H1 (cell line): ENCODE results near the gene METTL8.

Source experiments
- BACH1 ChIP-seq: IDR thresholded peaks from 2 replicates; pipeline ENCODE4 v1.6.1; 2012; ENCODE audit warnings: low read length, improper control_type of control experiment
- BCL11A ChIP-seq, 2 experiments: IDR thresholded peaks; one replicate each; pipeline ENCODE4 v1.6.1; 2011; ENCODE audit warnings: low read depth in 2 of 2, low read length in 2 of 2, mild to moderate bottlenecking in 2 of 2
- CBX5 ChIP-seq: fragments of 300-800, 300-1000 bp; sonication (generic); IDR thresholded peaks from 2 replicates; pipeline ENCODE4 v1.7.1; 2016; ENCODE audit warnings: antibody characterized with exemption, low read length, low read depth
- CREB1 ChIP-seq: IDR thresholded peaks from 2 replicates; pipeline ENCODE4 v1.6.1; 2012; ENCODE audit warnings: inconsistent platforms
- EZH2 ChIP-seq: fragments of 200-600 bp; sonication (generic); IDR thresholded peaks from 2 replicates; pipeline ENCODE4 v1.7.1; 2012; ENCODE audit warnings: low read depth, mild to moderate bottlenecking, moderate library complexity, low read length, inconsistent platforms; ENCODE audit not compliant: severe bottlenecking
- GABPA ChIP-seq: IDR thresholded peaks from 2 replicates; pipeline ENCODE4 v1.6.1; 2011; ENCODE audit warnings: mild to moderate bottlenecking, low read length, moderate library complexity, borderline replicate concordance; ENCODE audit not compliant: insufficient read depth
- JUN ChIP-seq: IDR thresholded peaks from 2 replicates; pipeline ENCODE4 v1.6.1; 2011; ENCODE audit warnings: low read depth, mild to moderate bottlenecking, improper control_type of control experiment, low read length
- MAFK ChIP-seq: IDR thresholded peaks from 2 replicates; pipeline ENCODE4 v1.6.1; 2012; ENCODE audit warnings: low read depth, mild to moderate bottlenecking, improper control_type of control experiment, low read length
- POLR2A ChIP-seq, 2 experiments: IDR thresholded peaks; 1 replicate in 1 of 2; 2 replicates in 1 of 2; pipeline ENCODE4 v1.6.1; 2011; ENCODE audit warnings: low read depth in 2 of 2, low read length in 2 of 2, mild to moderate bottlenecking in 2 of 2; ENCODE audit errors: control extremely low read depth in 1 of 2
- SP1 ChIP-seq: IDR thresholded peaks from 2 replicates; pipeline ENCODE4 v1.6.1; 2011; ENCODE audit warnings: low read depth, low read length
- TAF1 ChIP-seq: IDR thresholded peaks from 2 replicates; pipeline ENCODE4 v1.6.1; 2011; ENCODE audit warnings: mild to moderate bottlenecking, low read depth, low read length
- ZNF274 ChIP-seq: IDR thresholded peaks from 2 replicates; pipeline ENCODE4 v1.7.0; 2012; ENCODE audit warnings: low read length, borderline replicate concordance; ENCODE audit errors: extremely low read depth
- TF ChIP-seq, protein P1 (sequence below), 3 experiments: IDR thresholded peaks; 1 replicate in 2 of 3; 2 replicates in 1 of 3; pipeline versions ENCODE4 v1.5.1 to v1.6.1; 2011; ENCODE audit warnings: low read length in 3 of 3, mild to moderate bottlenecking in 3 of 3, inconsistent platforms in 2 of 3, low read depth in 1 of 3, moderate library complexity in 1 of 3; ENCODE audit not compliant: insufficient read depth in 1 of 3; ENCODE audit errors: control extremely low read depth in 1 of 3

- TF ChIP-seq BACH1 (no peak), EZH2 (no peak), TAF1 (no peak), CREB1 (no peak), CBX5 (no peak), ZNF274 (no peak), MAFK (no peak), GABPA (no peak), JUN (no peak), SP1 (no peak), BCL11A (IDR thresholded peaks at IDR 0.05; ENCODE audit: low read depth in 2 of 2, low read length in 2 of 2) (no peak), POLR2A (IDR thresholded peaks at IDR 0.05; ENCODE audit: control extremely low read depth in 1 of 2, low read depth in 2 of 2, low read length in 2 of 2) (no peak)
- TF ChIP-seq, protein P1, sequence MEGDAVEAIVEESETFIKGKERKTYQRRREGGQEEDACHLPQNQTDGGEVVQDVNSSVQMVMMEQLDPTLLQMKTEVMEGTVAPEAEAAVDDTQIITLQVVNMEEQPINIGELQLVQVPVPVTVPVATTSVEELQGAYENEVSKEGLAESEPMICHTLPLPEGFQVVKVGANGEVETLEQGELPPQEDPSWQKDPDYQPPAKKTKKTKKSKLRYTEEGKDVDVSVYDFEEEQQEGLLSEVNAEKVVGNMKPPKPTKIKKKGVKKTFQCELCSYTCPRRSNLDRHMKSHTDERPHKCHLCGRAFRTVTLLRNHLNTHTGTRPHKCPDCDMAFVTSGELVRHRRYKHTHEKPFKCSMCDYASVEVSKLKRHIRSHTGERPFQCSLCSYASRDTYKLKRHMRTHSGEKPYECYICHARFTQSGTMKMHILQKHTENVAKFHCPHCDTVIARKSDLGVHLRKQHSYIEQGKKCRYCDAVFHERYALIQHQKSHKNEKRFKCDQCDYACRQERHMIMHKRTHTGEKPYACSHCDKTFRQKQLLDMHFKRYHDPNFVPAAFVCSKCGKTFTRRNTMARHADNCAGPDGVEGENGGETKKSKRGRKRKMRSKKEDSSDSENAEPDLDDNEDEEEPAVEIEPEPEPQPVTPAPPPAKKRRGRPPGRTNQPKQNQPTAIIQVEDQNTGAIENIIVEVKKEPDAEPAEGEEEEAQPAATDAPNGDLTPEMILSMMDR (IDR thresholded peaks at IDR 0.05; ENCODE audit: control extremely low read depth in 1 of 3, insufficient read depth in 1 of 3, low read depth in 1 of 3, low read length in 3 of 3): no peak
Observed at GRCh38 chr2:171271386-171271785, 162.4 kb downstream of the METTL8 start.
